Measurements from ENCODE around the gene USP17L19.
"Not testable (repeated sequence)": the region's sequence is repeated elsewhere in the genome, so short reads cannot be mapped to it uniquely, and the experiment has no call there.

The USP17L19 gene, protein sequence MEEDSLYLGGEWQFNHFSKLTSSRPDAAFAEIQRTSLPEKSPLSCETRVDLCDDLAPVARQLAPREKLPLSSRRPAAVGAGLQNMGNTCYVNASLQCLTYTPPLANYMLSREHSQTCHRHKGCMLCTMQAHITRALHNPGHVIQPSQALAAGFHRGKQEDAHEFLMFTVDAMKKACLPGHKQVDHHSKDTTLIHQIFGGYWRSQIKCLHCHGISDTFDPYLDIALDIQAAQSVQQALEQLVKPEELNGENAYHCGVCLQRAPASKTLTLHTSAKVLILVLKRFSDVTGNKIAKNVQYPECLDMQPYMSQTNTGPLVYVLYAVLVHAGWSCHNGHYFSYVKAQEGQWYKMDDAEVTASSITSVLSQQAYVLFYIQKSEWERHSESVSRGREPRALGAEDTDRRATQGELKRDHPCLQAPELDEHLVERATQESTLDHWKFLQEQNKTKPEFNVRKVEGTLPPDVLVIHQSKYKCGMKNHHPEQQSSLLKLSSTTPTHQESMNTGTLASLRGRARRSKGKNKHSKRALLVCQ

DNA sequence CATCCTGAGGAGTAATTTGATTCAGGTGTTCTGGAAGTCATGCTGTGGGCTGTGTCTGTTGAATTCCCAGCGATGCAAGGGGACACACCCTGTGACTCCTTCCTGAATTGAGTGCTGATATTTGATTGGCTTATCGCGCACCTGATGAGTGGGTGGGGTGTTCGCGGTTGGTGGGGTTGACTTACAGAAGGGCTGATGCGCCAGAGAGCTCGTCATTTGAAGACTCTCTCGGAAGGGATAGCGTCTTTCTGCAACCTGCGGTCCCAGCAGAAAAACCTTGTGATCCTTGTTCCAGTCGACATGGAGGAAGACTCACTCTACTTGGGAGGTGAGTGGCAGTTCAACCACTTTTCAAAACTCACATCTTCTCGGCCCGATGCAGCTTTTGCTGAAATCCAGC is at the start of gene USP17L19:
TSS of gene USP17L19 (plus strand) at position 301 of the 400 bp plus-strand sequence. CDS start at position 301, 0 bp downstream.
- DNase-seq: not testable (repeated sequence)

DNA sequence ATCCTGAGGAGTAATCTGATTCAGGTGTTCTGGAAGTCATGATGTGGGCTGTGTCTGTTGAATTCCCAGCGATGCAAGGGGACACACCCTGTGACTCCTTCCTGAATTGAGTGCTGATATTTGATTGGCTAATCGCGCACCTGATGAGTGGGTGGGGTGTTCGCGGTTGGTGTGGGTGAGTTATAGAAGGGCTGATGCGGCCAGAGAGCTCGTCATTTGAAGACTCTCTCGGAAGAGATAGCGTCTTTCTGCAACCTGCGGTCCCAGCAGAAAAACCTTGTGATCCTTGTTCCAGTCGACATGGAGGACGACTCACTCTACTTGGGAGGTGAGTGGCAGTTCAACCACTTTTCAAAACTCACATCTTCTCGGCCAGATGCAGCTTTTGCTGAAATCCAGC is 42.8 kb upstream of the USP17L19 start, which contains the start of gene USP17L10:
TSS of gene USP17L10 (plus strand) at position 301 of the 400 bp plus-strand sequence. CDS start at position 301, 0 bp downstream.
- not testable (repeated sequence) for DNase-seq

DNA sequence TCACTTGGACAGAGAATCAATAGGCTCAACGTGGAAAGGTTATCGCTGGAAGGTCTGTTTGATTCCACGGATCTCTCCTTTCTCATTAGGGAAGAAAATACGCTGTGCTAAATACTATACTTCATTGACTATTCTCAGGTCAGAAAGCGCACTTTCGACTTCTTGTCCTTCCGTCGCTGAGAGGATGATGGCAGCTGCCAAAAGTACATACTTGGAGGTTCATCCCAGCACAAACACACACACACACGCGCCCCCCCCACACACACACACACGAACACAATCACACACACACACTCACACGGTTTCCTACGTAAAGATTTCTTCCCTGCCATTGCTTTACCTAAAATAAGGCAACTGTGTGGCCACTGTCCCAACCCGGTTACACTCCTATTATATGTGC is 38.5 kb upstream of the USP17L19 start:
- DNase-seq: not testable (repeated sequence)

DNA sequence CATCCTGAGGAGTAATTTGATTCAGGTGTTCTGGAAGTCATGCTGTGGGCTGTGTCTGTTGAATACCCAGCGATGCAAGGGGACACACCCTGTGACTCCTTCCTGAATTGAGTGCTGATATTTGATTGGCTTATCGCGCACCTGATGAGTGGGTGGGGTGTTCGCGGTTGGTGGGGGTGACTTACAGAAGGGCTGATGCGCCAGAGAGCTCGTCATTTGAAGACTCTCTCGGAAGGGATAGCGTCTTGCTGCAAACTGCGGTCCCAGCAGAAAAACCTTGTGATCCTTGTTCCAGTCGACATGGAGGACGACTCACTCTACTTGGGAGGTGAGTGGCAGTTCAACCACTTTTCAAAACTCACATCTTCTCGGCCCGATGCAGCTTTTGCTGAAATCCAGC is 38.1 kb upstream of the USP17L19 start, which contains the start of gene USP17L11:
TSS of gene USP17L11 (plus strand) at position 301 of the 400 bp plus-strand sequence. CDS start at position 301, 0 bp downstream.
- DNase-seq: not testable (repeated sequence)

DNA sequence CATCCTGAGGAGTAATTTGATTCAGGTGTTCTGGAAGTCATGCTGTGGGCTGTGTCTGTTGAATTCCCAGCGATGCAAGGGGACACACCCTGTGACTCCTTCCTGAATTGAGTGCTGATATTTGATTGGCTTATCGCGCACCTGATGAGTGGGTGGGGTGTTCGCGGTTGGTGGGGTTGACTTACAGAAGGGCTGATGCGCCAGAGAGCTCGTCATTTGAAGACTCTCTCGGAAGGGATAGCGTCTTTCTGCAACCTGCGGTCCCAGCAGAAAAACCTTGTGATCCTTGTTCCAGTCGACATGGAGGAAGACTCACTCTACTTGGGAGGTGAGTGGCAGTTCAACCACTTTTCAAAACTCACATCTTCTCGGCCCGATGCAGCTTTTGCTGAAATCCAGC is 33.3 kb upstream of the USP17L19 start, which contains the start of gene USP17L12:
TSS of gene USP17L12 (plus strand) at position 301 of the 400 bp plus-strand sequence. CDS start at position 301, 0 bp downstream.
- DNase-seq: not testable (repeated sequence)

DNA sequence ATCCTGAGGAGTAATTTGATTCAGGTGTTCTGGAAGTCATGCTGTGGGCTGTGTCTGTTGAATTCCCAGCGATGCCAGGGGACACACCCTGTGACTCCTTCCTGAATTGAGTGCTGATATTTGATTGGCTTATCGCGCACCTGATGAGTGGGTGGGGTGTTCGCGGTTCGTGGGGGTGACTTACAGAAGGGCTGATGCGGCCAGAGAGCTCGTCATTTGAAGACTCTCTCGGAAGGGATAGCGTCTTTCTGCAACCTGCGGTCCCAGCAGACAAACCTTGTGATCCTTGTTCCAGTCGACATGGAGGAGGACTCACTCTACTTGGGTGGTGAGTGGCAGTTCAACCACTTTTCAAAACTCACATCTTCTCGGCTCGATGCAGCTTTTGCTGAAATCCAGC is 28.6 kb upstream of the USP17L19 start, which contains the start of gene USP17L13:
TSS of gene USP17L13 (plus strand) at position 301 of the 400 bp plus-strand sequence. CDS start at position 301, 0 bp downstream.
- not testable (repeated sequence) for DNase-seq

DNA sequence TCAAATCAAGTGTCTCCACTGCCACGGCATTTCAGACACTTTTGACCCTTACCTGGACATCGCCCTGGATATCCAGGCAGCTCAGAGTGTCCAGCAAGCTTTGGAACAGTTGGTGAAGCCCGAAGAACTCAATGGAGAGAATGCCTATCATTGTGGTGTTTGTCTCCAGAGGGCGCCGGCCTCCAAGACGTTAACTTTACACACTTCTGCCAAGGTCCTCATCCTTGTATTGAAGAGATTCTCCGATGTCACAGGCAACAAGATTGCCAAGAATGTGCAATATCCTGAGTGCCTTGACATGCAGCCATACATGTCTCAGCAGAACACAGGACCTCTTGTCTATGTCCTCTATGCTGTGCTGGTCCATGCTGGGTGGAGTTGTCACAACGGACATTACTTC is 22.9 kb upstream of the USP17L19 start:
- not testable (repeated sequence) for DNase-seq

DNA sequence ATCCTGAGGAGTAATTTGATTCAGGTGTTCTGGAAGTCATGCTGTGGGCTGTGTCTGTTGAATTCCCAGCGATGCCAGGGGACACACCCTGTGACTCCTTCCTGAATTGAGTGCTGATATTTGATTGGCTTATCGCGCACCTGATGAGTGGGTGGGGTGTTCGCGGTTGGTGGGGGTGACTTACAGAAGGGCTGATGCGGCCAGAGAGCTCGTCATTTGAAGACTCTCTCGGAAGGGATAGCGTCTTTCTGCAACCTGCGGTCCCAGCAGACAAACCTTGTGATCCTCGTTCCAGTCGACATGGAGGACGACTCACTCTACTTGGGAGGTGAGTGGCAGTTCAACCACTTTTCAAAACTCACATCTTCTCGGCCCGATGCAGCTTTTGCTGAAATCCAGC is 19.1 kb upstream of the USP17L19 start, which contains the start of gene USP17L15:
TSS of gene USP17L15 (plus strand) at position 301 of the 400 bp plus-strand sequence. CDS start at position 301, 0 bp downstream.
- DNase-seq: not testable (repeated sequence)

DNA sequence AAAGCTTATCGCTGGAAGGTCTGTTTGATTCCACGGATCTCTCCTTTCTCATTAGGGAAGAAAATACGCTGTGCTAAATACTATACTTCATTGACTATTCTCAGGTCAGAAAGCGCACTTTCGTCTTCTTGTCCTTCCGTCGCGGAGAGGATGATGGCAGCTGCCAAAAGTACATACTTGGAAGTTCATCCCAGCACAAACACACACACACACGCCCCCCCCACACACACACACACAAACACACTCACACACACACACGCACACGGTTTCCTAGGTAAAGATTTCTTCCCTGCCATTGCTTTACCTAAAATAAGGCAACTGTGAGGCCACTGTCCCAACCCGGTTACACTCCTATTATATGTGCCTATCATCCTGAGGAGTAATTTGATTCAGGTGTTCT is 14.7 kb upstream of the USP17L19 start:
- DNase-seq: not testable (repeated sequence)

DNA sequence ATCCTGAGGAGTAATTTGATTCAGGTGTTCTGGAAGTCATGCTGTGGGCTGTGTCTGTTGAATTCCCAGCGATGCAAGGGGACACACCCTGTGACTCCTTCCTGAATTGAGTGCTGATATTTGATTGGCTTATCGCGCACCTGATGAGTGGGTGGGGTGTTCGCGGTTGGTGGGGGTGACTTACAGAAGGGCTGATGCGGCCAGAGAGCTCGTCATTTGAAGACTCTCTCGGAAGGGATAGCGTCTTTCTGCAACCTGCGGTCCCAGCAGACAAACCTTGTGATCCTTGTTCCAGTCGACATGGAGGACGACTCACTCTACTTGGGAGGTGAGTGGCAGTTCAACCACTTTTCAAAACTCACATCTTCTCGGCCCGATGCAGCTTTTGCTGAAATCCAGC is 9.6 kb upstream of the USP17L19 start, which contains the start of gene USP17L17:
TSS of gene USP17L17 (plus strand) at position 301 of the 400 bp plus-strand sequence. CDS start at position 301, 0 bp downstream.
- DNase-seq: not testable (repeated sequence)

DNA sequence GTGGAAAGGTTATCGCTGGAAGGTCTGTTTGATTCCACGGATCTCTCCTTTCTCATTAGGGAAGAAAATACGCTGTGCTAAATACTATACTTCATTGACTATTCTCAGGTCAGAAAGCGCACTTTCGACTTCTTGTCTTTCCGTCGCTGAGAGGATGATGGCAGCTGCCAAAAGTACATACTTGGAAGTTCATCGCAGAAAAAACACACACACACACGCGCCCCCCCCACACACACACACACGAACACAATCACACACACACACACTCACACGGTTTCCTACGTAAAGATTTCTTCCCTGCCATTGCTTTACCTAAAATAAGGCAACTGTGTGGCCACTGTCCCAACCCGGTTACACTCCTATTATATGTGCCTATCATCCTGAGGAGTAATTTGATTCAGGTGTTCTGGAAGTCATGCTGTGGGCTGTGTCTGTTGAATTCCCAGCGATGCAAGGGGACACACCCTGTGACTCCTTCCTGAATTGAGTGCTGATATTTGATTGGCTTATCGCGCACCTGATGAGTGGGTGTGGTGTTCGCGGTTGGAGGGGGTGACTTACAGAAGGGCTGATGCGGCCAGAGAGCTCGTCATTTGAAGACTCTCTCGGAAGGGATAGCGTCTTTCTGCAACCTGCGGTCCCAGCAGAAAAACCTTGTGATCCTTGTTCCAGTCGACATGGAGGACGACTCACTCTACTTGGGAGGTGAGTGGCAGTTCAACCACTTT is 5.1 kb upstream of the USP17L19 start, which contains the start of gene USP17L18:
TSS of gene USP17L18 (plus strand) at position 678 of the 728 bp plus-strand sequence. CDS start at position 678, 0 bp downstream.
- not testable (repeated sequence) for DNase-seq

DNA sequence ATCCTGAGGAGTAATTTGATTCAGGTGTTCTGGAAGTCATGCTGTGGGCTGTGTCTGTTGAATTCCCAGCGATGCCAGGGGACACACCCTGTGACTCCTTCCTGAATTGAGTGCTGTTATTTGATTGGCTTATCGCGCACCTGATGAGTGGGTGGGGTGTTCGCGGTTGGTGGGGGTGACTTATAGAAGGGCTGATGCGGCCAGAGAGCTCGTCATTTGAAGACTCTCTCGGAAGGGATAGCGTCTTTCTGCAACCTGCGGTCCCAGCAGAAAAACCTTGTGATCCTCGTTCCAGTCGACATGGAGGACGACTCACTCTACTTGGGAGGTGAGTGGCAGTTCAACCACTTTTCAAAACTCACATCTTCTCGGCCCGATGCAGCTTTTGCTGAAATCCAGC is 4.6 kb downstream of the USP17L19 start, which contains the start of gene USP17L20:
TSS of gene USP17L20 (plus strand) at position 301 of the 400 bp plus-strand sequence. CDS start at position 301, 0 bp downstream.
- DNase-seq: not testable (repeated sequence)

DNA sequence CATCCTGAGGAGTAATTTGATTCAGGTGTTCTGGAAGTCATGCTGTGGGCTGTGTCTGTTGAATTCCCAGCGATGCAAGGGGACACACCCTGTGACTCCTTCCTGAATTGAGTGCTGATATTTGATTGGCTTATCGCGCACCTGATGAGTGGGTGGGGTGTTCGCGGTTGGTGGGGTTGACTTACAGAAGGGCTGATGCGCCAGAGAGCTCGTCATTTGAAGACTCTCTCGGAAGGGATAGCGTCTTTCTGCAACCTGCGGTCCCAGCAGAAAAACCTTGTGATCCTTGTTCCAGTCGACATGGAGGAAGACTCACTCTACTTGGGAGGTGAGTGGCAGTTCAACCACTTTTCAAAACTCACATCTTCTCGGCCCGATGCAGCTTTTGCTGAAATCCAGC is 9.4 kb downstream of the USP17L19 start, which contains the start of gene USP17L21:
TSS of gene USP17L21 (plus strand) at position 301 of the 400 bp plus-strand sequence. CDS start at position 301, 0 bp downstream.
- DNase-seq: not testable (repeated sequence)

DNA sequence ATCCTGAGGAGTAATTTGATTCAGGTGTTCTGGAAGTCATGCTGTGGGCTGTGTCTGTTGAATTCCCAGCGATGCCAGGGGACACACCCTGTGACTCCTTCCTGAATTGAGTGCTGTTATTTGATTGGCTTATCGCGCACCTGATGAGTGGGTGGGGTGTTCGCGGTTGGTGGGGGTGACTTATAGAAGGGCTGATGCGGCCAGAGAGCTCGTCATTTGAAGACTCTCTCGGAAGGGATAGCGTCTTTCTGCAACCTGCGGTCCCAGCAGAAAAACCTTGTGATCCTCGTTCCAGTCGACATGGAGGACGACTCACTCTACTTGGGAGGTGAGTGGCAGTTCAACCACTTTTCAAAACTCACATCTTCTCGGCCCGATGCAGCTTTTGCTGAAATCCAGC is 14.1 kb downstream of the USP17L19 start, which contains the start of gene USP17L22:
TSS of gene USP17L22 (plus strand) at position 301 of the 400 bp plus-strand sequence. CDS start at position 301, 0 bp downstream.
- DNase-seq: not testable (repeated sequence)

DNA sequence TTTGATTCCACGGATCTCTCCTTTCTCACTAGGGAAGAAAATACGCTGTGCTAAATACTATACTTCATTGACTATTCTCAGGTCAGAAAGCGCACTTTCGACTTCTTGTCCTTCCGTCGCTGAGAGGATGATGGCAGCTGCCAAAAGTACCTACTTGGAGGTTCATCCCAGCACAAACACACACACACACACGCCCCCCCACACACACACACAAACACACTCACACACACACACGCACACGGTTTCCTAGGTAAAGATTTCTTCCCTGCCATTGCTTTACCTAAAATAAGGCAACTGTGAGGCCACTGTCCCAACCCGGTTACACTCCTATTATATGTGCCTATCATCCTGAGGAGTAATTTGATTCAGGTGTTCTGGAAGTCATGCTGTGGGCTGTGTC is 18.5 kb downstream of the USP17L19 start:
- not testable (repeated sequence) for DNase-seq

Measured in activated CD4-positive, CD25-positive, alpha-beta regulatory T cell (primary cell).